Amniotic epithelial cell (primary cell): ENCODE results near the gene HERPUD2.
"Not testable (repeated sequence)": the region's sequence is repeated elsewhere in the genome, so short reads cannot be mapped to it uniquely, and the experiment has no call there.

ENCODE experiments used
- DNase-seq: peaks from one replicate; pipeline ENCODE4 v3.0.0-alpha.2; 2010; ENCODE audit warnings: low read depth

HERPUD2 gene

GRCh38 chr7:35605760-35606159 lies 89.2 kb downstream of the HERPUD2 start:
- peak; percentile 94 for DNase-seq

- no peak for DNase-seq
These were observed 90.3 kb downstream of the HERPUD2 start for GRCh38 chr7:35604595-35604994.

GRCh38 chr7:35599645-35600044 lies 95.3 kb downstream of the HERPUD2 start:
- no peak for DNase-seq

- no peak for DNase-seq
These were observed 95.9 kb downstream of the HERPUD2 start for GRCh38 chr7:35599061-35599460.

- peak; percentile 12 for DNase-seq
These were observed 98.9 kb downstream of the HERPUD2 start for GRCh38 chr7:35596061-35596460.

- no peak for DNase-seq
These were observed 101.0 kb downstream of the HERPUD2 start for GRCh38 chr7:35593899-35594298.

GRCh38 chr7:35588647-35589046 lies 106.3 kb downstream of the HERPUD2 start:
- no peak for DNase-seq

GRCh38 chr7:35584990-35585389 lies 109.9 kb downstream of the HERPUD2 start:
- DNase-seq: no peak

GRCh38 chr7:35584533-35584932 lies 110.4 kb downstream of the HERPUD2 start:
- not testable (repeated sequence) for DNase-seq
